Stimulated activated CD4-positive, alpha-beta T cell treated with anti-CD3 and anti-CD28 coated beads, Interleukin-4, amount 100 ng/mL, for 1 hour (primary cell): ENCODE results near the gene DEGS2.
"Not testable (repeated sequence)": the region's sequence is repeated elsewhere in the genome, so short reads cannot be mapped to it uniquely, and the experiment has no call there.

Source experiments
- DNase-seq: peaks from one replicate; pipeline ENCODE4 v3.0.0-alpha.2; 2020

The DEGS2 gene

DNA sequence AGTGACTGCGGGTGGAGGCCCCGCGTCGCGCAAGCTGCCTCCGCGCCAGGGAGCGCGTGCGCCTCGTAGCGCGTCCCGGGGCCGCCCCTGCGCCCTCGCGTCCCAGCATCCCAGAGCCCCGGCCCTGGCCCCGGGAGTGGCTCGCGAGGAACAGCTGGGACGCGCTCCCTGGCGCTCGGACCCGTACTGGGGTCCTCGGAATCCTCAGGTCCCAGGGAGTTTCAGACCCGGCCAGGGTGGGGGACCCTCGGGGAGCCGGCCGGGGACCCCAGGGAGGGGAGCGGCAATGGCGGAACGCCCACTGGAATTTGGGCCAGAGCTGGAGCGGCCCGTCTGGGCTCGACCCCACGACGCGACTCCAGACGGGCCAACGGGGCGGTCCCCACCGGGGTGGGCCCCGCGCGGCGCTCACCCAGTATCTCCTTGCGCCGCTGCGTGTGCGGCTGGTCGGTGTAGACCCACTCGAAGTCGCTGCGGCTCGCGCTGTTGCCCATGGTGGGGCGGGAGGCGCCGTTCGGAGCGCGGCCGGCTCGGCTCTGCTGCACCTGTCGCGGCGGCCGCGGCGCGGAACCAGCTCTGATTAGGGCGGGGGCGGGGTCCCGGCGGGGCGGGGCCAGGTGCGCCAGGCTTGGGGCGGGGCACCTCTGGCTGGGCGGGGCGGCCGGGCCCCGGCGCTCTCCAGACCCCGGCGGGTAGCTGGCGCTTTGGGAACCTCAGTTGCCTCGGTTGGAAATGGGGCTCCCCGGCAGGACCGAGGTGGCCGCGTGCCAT is at the start of gene DEGS2:
DEGS2 (minus strand) TSS at position 552 of the 771 bp plus-strand sequence; CDS start at position 494, 58 bp downstream.
- peak; percentile 69 for DNase-seq

DNA sequence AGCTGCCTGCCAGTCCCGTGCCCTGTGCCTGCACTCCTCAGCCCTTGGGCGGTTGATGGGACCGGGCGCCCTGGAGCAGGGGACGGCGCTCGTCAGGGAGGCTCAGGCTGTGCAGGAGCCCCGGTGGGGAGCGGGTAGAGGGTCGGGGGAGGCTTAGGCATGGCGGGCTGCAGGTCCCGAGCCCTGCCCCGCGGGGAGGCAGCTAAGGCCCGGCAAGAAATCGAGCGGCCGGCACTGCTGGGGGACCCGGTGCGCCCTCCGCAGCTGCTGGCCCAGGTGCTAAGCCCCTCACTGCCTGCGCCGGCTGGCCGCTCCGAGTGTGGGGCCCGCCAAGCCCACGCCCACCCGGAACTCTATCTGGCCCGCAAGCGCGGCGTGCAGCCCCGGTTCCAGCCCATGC is 48.7 kb upstream of the DEGS2 start:
- DNase-seq = not testable (repeated sequence)

DNA sequence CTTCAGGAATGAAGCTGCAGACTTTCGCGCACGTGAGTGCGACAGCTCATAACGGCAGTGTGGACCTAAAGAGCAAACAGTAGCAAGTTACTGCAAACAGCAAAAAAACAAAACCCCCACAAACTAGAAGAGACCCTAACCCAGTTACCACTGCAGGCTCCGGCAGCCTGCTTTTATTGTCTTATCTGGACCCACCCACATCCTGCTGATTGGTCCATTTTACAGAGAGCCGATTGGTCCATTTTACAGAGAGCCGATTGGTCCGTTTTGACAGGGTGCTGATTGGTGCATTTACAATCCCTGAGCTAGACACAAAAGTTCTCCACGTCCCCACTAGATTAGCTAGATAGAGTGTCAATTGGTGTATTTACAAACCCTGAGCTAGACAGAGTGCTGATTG is 48.1 kb upstream of the DEGS2 start:
- not testable (repeated sequence) for DNase-seq

DNA sequence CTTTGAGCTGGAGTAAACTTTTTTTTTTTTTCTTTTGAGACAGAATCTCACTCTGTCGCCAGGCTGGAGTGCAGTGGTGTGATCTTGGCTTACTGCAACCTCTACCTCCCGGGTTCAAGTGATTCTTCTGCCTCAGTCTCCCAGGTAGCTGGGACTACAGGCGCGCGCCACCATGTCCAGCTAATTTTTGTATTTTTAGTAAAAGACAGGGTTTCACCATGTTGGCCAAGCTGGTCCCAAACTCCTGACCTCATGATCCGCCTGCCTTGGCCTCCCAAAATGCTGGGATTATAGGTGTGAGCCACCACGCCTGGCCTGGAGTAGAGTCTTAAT is 45.4 kb upstream of the DEGS2 start:
- not testable (repeated sequence) for DNase-seq

DNA sequence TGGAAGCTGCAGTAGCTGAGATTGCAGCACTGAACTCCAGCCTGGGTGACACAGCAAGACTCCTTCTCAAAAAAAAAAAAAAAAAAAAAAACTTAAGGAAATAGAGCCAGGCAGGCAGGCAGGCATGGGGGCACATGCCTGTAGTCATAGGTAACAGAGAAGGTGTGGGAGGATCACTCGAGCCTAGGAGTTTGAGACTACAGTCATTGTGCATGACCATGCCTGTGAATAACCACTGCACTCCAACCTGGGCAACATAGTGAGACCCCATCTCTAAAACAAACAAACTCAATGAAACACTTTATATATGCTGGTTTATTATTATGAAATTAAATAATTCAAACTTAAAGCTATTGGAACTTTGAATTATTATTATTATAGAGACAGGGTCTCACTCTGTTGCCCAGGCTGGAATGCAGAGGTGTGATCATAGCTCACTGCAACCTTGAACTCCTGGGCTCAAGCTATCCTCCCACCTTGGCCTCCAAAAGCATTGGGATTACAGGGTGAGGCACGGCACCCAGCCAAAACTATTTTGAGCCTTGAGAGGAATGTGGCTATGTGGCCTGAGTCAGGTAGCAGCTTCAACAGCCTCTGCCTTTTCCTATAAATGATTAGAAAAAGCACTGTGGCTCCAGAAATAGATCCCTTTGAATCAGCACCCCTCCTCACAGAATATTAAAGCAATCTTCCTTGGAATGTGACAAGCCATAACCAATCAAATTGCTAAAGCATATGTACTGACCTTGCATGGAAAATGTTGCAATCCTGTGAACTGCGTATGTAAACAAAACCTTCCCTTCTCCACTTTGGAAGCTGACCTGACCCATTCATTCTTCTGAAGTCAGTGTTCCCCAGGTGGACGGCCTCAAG is 44.8 kb upstream of the DEGS2 start:
- no peak for DNase-seq

DNA sequence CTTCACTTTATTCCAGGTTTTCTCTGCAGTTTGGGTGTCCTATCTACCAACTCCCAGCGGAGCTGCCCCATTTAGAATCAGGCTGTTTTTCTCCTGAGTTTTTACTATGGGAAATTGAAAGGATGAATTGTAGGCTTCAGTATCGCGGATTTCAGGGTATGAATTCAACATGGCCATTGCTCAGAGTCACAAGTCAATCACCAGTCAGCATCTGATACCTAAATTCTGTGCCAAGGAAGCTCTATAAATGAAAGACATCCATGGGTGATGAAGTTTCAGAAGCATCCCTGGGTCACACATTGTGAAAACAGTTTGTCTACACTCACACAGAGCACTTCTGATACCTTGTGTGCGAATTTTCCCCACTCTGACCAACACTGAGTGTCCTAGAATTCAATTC is 43.7 kb upstream of the DEGS2 start:
- no peak for DNase-seq

DNA sequence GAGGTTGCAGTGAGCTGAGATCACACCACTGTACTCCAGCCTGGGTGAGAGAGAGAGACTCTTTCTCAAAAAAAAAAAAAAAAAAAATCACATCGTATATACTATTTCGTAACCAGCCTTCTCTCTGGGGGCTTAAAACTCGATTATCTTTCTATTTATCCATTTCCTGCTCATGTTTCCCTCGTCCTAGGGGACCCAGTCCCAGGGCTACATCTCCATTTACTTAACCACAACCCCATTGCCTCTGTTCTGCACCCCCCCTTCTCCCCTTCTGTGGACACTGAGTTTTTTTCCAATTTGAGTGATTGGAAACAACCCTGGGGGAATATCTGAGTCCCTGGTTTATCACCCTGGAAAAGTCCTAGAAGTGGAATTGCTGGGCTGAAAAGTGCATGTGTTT is 43.3 kb upstream of the DEGS2 start:
- DNase-seq = no peak

DNA sequence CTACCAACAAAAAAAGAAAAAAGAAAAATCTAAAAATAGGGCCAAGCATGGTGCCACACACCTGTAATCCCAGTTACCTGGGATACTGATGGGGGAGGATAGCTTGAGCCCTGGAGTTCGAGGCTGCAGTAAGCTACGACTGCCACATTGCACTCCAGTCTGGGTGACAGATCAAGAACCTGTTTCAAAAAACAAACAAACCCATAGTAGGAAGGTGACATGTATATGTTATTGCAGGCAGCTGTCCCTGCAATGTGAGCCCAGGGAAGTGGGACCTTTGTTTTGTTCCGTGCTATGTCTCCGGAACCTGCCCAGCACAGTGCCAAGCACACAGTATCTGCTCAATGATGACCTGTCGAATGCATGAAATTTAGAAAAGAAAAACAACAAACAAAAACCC is 42.3 kb upstream of the DEGS2 start:
- no peak for DNase-seq

DNA sequence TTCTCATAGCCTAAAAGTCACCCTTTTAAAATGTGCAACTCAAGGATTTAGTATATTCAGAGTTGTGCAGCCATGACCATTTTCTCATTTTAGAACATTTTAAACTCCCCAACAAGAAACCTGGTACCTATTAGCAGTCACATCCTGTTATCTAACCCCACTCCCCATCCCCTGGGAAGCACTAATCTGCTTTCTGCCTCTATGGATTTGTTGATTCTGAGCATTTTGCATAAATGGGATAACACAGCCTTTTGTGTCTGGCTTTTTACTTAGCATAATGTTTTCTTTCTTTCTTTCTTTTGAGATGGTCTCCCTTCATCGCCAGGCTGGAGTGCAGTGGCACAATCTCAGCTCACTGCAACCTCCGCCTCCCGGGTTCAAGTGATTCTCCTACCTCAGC is 40.9 kb upstream of the DEGS2 start:
- DNase-seq = no peak

DNA sequence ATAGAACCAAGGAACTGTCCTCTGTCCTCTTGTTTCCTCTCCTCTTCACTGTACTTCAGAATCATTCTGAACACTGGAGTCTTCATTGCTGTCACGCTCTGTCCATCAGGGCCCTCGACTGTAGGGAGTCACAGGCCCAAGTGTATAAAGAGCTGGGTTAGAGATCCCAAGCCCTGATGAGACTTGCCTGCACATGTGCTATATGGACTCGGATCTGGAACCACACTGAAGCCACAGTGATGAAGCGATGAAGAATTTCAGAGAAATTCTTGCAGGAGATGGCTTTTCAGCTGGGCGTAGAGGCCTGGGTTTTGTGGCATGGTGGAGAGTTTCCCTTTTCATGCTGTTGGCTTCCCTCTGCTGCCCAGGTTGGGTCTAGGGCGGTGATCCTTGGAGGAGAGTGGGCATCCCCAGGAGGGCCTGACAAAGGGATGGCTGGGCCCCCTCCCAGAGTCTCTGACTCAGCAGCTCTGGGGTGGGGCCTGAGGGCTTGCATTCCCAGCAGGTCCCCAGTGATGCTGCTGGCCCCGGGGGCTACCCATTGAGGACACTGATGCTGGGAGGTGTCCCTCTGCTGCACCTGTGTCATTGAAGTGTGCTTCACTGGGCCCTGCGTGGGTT is 39.9 kb upstream of the DEGS2 start:
- no peak for DNase-seq

DNA sequence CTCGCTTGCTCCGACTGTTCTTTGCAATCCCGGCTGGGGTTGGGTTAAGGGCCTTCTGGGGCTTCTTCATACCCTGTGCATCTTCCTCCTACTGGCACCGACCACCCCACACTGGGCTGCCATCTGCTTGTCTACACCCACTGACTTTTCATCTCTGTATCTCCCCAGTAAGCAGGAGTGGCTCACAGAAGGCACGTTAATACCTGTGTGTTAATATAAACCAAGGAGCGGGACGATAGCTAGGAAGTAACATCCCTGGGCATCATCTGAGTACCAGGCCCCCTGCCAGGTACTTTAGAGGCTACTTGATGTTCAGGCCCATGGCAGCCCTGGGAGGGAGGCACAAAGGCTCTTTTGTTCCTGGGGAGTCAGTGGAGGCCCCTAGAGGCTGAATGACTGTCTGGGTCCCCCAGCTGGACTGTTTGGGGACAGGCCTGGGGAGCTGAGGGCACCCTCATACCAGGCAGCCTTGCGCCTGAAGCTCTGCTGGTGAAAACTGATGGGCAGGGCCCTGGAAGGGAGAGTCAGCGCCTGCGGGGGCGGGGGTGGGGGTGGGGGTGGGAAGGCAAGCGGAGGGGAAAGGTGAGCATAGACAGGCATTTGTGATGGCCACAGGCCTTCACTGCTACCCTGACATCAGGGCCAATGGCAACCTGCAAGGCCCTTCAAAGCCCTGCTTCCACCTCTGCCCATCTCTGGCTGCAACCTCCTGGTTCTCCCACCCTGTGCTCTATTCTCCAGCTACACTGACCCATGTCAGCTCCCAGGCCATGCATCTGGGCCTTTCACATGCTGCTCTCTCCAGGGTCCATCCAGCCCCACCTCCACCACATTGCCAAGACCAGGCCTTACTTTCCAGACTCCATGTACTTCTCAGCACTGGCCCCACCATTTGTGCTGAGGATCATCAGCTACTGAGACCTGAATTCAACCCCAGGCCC is 34.2 kb upstream of the DEGS2 start:
- peak; percentile 7 for DNase-seq

DNA sequence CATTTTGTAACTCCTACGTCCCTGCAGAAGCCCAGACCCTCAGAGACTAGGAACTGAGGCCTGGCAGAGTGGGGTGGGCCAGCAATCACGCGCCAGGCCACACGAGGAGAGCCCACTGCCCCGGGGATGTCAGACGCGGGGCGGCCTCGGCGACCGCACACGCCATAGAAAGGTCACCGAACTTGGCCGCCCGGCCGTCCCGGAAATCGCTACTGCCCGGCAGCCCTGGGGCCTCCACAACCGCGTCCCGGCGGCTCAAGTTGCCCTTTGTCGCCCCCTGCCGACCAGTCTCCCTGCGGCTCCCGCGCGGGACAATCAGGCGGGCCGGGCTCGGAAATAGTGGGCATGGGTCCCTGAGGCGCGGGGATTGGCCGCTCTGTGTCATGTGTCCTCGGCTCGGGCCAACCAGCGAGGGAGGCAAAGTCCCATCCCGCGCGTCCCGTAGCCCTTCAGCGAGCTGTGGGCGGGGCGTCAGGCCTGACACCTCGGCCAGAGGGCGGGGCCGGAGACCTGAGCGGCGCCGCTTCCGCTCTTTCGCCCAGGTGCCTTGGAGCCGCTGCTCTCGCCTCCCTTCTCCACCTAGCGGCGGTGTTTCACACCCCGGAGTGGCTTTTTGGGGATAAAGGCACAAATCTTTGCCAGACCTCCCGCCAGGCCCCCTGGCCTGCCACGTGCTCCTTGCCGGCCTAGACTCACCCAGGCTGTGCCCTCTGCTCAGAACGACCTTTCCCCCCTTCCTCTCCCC is 33.4 kb upstream of the DEGS2 start:
- DNase-seq = peak; percentile 100

DNA sequence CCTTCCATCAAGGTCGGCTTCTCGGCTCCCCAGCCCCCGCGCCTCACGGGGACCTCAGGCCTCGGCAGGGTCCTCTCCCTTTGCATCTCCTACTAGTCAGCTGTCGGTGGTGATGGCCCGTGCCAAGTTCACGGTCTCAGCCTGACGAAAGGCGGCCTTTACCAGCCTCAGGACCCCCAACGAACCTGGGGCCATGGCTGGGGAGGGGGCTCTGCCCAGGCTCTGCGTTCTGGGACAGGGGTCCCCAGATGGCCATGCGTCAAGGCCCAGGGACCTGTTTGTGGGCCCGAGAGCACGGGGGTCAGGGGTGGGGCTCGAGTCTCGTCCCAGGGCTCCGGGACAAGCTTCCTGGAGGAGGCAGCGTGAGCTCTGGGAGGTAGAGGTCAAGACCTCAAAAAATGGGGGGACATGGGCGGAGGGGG is 32.8 kb upstream of the DEGS2 start:
- DNase-seq = no peak

DNA sequence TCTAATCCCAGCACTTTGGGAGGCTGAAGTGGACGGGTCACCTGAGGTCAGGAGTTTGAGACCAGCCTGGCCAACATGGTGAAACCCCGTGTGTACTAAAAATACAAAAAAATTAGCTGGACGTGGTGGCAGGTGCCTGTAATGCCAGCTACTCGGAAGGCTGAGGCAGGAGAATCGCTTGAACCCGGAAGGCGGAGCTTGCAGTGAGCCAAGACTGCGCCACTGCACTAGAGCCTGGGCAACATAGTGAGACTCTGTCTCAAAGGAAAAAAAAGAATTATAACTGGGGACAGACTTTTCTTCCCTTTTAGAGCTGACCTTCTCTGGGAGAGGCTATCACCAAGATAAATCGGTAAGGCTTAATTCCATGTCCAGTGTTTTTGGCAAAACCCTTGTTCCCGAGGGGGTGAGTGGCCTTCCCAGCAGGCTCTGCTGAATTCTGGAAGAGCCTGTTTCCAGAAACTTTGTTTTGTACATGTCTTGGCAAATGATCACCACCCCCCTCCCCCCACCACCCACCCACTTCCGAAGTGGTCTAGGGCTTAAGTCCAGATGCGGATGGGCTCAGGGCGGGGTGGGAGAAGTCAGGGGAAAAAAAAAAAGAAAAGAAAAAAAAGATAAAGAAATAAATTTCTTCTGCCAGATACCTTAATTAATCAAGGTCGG is 32.3 kb upstream of the DEGS2 start:
- no peak for DNase-seq

DNA sequence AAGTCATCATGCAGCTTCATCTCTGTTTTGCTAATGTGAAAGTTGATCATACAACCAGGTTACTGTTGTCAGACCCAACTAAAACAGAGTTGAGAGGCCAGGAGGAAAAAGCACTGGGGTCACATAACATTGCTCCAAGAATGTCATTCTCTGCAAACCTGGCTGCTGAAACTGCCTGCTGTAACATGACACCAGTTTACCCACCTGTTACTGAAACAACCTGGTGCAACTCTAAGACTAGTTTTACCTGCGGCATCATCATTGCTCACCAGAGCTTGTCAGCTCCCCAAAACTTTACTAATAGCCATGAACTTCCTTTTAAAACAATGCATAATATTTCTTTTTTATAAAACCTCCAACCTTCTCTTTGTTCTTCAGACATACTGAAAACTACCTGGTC is 30.7 kb upstream of the DEGS2 start:
- no peak for DNase-seq

DNA sequence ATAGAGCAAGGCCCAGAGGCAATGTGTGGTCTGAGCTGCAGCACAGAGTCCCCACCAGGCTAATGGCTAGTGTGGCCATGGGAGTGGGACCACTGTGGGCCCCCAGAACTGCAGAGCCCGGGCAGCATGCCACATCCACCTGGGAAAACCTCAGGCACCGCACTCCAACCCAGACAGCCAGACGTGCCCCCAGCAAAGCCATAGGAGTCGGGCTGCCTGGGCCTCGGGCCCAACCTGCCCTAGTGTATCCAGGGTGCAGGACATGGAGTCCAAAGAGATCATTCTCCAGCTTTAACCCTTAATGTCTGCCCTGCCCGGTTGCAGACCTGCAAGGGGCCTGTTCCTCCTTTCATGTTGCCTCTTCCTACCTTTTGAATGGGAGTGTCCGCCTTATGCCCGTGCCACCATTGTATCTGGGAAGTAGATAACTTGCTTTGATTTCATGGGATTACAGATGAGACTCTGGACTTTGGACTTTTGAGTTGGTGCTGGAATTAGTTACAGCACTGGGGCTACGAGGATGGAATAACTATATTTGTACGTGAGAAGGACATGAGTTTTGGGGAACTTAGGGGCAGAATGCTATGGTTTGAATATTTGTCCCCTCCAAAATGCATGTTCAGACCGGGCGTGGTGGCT is 29.1 kb upstream of the DEGS2 start:
- no peak for DNase-seq

DNA sequence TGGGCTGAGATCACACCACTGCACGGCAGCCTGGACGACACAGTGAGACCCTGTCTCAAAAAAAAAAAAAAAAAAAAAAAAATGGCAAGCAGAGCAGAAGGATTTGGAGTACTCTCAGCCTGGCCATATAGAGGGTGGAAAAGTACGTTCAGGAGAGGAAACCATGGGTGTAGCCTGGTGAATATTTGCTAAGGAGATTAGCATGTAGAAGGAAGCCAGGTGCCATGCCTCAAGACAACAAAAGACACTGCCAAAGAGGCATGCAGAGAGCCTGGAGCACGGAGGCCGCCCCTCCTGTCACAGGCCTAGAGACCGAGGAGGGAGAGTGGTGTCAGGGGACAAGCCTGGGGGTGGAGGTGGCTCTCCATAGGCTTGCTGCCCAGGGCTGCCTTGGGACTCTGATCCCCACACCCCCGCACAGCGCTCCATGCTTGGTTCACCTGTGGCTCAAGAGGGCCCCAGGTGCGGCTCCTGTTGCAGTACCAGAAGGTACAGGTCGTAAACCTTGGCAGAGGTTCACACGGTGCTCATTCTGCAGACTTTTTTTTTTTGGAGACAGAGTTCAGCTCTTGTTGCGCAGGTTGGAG is 27.9 kb upstream of the DEGS2 start:
- no peak for DNase-seq

DNA sequence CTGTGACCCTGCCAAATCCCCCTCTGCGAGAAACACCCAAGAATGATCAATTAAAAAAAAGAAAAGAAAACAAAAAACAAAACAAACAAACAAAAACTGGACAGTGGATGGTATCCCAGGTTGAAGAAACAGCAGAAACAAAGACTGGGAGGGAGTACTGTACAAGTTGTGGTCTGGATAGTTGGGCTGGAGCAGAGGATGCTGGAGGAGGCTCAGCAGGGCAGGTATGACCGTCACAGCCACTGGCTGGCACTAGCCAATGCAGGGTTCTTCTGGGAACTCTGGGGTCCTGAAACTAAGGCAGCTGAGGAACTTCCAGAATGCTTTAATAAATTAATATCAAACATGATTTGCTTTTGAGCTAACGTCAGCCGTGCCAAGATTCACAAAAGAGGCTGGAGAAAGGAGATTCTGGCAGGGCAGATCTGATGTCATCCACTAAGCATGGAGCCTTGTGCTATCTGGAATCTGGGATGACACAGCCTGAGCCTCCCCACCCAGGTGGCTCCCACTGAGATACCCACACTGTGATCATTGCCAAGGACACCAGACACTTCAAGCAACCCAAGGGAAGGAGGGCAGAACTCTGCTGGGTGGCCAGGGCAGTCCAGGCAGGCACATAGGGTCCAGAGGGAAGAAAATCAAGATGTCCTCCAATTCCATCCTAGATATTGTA is 22.6 kb upstream of the DEGS2 start:
- DNase-seq = not testable (repeated sequence)

DNA sequence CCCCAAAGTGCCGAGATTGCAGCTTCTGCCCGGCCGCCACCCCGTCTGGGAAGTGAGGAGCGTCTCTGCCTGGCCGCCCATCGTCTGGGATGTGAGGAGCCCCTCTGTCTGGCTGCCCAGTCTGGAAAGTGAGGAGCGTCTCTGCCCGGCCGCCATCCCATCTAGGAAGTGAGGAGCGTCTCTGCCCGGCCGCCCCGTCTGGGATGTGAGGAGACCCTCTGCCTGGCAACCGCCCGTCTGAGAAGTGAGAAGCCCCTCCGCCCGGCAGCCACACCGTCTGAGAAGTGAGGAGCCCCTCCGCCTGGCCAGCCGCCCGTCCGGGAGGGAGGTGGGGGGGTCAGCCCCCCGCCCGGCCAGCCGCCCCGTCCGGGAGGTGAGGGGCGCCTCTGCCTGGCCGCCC is 21.2 kb upstream of the DEGS2 start:
- not testable (repeated sequence) for DNase-seq

DNA sequence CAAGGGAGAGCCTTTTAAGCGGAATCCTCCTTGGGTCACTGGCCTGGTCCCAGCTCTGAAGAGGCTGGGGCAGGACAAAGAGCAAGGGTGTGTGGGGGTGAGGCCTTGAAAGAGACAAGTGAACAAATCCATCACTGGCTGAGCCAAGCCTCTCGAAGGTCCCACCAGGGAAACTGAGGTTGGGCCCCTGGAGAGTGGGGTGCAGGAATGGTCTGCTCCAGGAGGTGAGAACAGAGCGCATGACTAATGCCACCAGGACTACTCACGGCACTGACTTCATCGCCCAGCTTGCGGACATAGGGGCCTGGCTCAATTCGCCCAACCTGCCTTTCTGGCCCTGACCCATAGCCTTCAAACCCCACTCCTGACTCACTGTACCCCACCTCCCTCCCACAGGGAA is 19.2 kb upstream of the DEGS2 start:
- no peak for DNase-seq
